ENCODE results near the gene CABLES2.

The CABLES2 gene

GRCh38 chr20:62367136-62367632 is 39.9 kb downstream of the CABLES2 start, which contains the start of gene LAMA5:
Gene LAMA5 (minus strand): TSS chr20:62367312. CDS start chr20:62367245, 67 bp downstream.
- Histone ChIP-seq H3K4me3 (ENCODE audit: low read depth, low read length) (peak within 1 kb of the TSS; percentile 54), H3K27ac (peak within 1 kb of the TSS; percentile 12), H3K36me3 (replicated peaks) (no peaks in the 10 kb centered on the region), H3K27me3 (replicated peaks) (no peaks in the 10 kb centered on the region)
- no peak for DNase-seq
- no peak for TF ChIP-seq CTCF (IDR thresholded peaks at IDR 0.05; ENCODE audit: low read depth, low read length, missing control alignments)
- in situ Hi-C loops (cut with HindIII; ENCODE audit: low pct_ligation_motif_present, low sequenced_read_pairs), result no loop called here

GRCh38 chr20:62366370-62367135 is 40.5 kb downstream of the CABLES2 start:
- no peak for DNase-seq
- Histone ChIP-seq H3K4me3 (ENCODE audit: low read depth, low read length) (peak overlapping the region; percentile 54), H3K27ac (peak overlapping the region; percentile 12), H3K36me3 (replicated peaks) (no peaks in the 10 kb centered on the region), H3K27me3 (replicated peaks) (no peaks in the 10 kb centered on the region)
- no peak for TF ChIP-seq CTCF (IDR thresholded peaks at IDR 0.05; ENCODE audit: low read depth, low read length, missing control alignments)
- in situ Hi-C loops (cut with HindIII; ENCODE audit: low pct_ligation_motif_present, low sequenced_read_pairs), result no loop called here

- peak overlapping the region; percentile 54 for H3K4me3 ChIP-seq (ENCODE audit: low read depth, low read length)
- no peak overlapping the region for H3K27ac ChIP-seq
- no peak for TF ChIP-seq CTCF (IDR thresholded peaks at IDR 0.05; ENCODE audit: low read depth, low read length, missing control alignments)
- no peak for DNase-seq
- no peaks in the 10 kb centered on the region for H3K36me3 ChIP-seq (replicated peaks)
- in situ Hi-C loops (cut with HindIII; ENCODE audit: low pct_ligation_motif_present, low sequenced_read_pairs), result no loop called here
- H3K27me3 ChIP-seq (replicated peaks), result no peaks in the 10 kb centered on the region
Observed at GRCh38 chr20:62365814-62366369, 41.2 kb downstream of the CABLES2 start.

- TF ChIP-seq CTCF (IDR thresholded peaks at IDR 0.05; ENCODE audit: low read depth, low read length, missing control alignments), result no peak
- no peaks in the 10 kb centered on the region for H3K36me3 ChIP-seq (replicated peaks)
- no peak overlapping the region for H3K4me3 ChIP-seq (ENCODE audit: low read depth, low read length)
- H3K27ac ChIP-seq, result peak overlapping the region; percentile 58
- in situ Hi-C loops (cut with HindIII; ENCODE audit: low pct_ligation_motif_present, low sequenced_read_pairs), result no loop called here
- DNase-seq, result no peak
- no peaks in the 10 kb centered on the region for H3K27me3 ChIP-seq (replicated peaks)
Observed at GRCh38 chr20:62364911-62365736, 42.0 kb downstream of the CABLES2 start.

GRCh38 chr20:62363920-62364851 is 42.9 kb downstream of the CABLES2 start:
- Histone ChIP-seq H3K36me3 (replicated peaks) (no peaks in the 10 kb centered on the region), H3K27me3 (replicated peaks) (no peaks in the 10 kb centered on the region), H3K4me3 (ENCODE audit: low read depth, low read length) (no peak overlapping the region), H3K27ac (peak overlapping the region; percentile 58)
- DNase-seq, result peak; percentile 57
- no peak for TF ChIP-seq CTCF (IDR thresholded peaks at IDR 0.05; ENCODE audit: low read depth, low read length, missing control alignments)
- in situ Hi-C loops (cut with HindIII; ENCODE audit: low pct_ligation_motif_present, low sequenced_read_pairs), result no loop called here
